Bronchial epithelial cell (primary cell): ENCODE results near the gene ASCC2. TPM values are rescaled to one million over a fixed set of nuclear protein-coding genes. Genes with fewer than 3 reads are reported as not detected.

Experiments
- DNase-seq: peaks from one replicate; pipeline ENCODE4 v3.0.0-alpha.2; 2010; ENCODE audit warnings: low read depth
- FAIRE-seq: peaks from 2 replicates; lab custom pipeline; 2011; peaks lifted over from hg19 to GRCh38; lab: Jason Lieb, UNC
- H3K27me3 ChIP-seq: 2 replicates; pipeline ENCODE4 v1.5.1; 2011; ENCODE audit warnings: low read length; ENCODE audit not compliant: control insufficient read depth, insufficient read depth
- H3K36me3 ChIP-seq: 2 replicates; pipeline ENCODE4 v1.5.1; 2011; ENCODE audit warnings: low read length; ENCODE audit not compliant: control insufficient read depth, insufficient read depth
- H3K4me3 ChIP-seq: 2 replicates; pipeline ENCODE4 v1.5.1; 2011; ENCODE audit warnings: mild to moderate bottlenecking, low read depth, low read length, control low read depth
- CTCF ChIP-seq: IDR thresholded peaks from 2 replicates; pipeline ENCODE4 v1.5.1; 2011; ENCODE audit warnings: mild to moderate bottlenecking, moderate library complexity, low read length, control low read depth, inconsistent platforms; ENCODE audit not compliant: insufficient read depth, severe bottlenecking
- total RNA-seq: library from RNA; depleted of rRNA; stranded (reverse); fragments of >200 nt; gene quantifications from 2 replicates; pipeline ENCODE4 v1.2.1, GENCODE V29; 2014

Gene ASCC2
- total RNA-seq, 1 donor from 2014 or later: 26.1 TPM

- FAIRE-seq (no peak), DNase-seq (no peak)
- no peaks in the 10 kb centered on the region for H3K27me3 ChIP-seq
- H3K36me3 ChIP-seq: peaks cover 10% of the 10 kb centered on the region
- no peak for TF ChIP-seq CTCF
- no peak overlapping the region for H3K4me3 ChIP-seq
Observed at GRCh38 chr22:29815580-29815979, 22.5 kb downstream of the ASCC2 start.

GRCh38 chr22:29814003-29814402, 24.1 kb downstream of the ASCC2 start:
- FAIRE-seq (no peak), DNase-seq (peak; percentile 44)
- Histone ChIP-seq H3K4me3 (no peak overlapping the region), H3K36me3 (peaks cover 14% of the 10 kb centered on the region), H3K27me3 (no peaks in the 10 kb centered on the region)
- TF ChIP-seq CTCF: no peak

GRCh38 chr22:29813563-29813962, 24.5 kb downstream of the ASCC2 start:
- FAIRE-seq (no peak), DNase-seq (peak; percentile 23)
- no peaks in the 10 kb centered on the region for H3K27me3 ChIP-seq
- no peak overlapping the region for H3K4me3 ChIP-seq
- peaks cover 14% of the 10 kb centered on the region for H3K36me3 ChIP-seq
- TF ChIP-seq CTCF: peak; percentile 19

GRCh38 chr22:29813126-29813525, 24.9 kb downstream of the ASCC2 start:
- Histone ChIP-seq H3K4me3 (no peak overlapping the region), H3K27me3 (no peaks in the 10 kb centered on the region), H3K36me3 (peaks cover 14% of the 10 kb centered on the region)
- FAIRE-seq (no peak), DNase-seq (no peak)
- TF ChIP-seq CTCF: no peak

- H3K36me3 ChIP-seq: peaks cover 24% of the 10 kb centered on the region
- peak; percentile 36 for FAIRE-seq
Observed at GRCh38 chr22:29811377-29811776, 26.7 kb downstream of the ASCC2 start.

More at GRCh38 chr22:29811377-29811776, 26.7 kb downstream of the ASCC2 start:
- H3K27me3 ChIP-seq: no peaks in the 10 kb centered on the region
- DNase-seq: peak; percentile 21
- no peak overlapping the region for H3K4me3 ChIP-seq
- TF ChIP-seq CTCF: no peak
